CD4-positive, alpha-beta T cell treated with Interleukin-4 for 4 hours (primary cell): ENCODE data around the gene ATOSA.
A peak's percentile ranks its signal among the peaks of the same experiment; 100 is the strongest.

Experiments
- DNase-seq: peaks from one replicate; pipeline ENCODE4 v3.0.0-alpha.2; 2020

The ATOSA gene

DNA sequence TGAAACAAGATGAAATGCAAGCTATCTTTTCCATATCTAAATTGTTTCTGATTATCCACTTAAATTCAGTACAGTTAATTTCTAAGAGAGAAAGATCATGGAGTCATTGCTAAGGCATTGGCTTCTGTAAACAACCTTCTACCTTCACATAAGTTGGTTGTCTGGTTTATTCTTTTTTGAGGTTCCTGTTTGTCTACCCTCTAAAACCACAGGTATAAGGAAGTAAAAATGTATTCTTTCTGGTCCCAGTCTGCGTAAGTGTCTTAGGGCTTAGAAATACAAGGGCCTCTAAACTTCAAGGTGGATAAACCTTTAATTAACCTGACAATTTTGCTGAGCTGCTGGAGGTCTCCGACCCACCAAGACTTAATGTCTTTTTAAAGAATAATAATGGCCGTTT, 3.6 kb upstream of the ATOSA start:
- peak; percentile 67 for DNase-seq

DNA sequence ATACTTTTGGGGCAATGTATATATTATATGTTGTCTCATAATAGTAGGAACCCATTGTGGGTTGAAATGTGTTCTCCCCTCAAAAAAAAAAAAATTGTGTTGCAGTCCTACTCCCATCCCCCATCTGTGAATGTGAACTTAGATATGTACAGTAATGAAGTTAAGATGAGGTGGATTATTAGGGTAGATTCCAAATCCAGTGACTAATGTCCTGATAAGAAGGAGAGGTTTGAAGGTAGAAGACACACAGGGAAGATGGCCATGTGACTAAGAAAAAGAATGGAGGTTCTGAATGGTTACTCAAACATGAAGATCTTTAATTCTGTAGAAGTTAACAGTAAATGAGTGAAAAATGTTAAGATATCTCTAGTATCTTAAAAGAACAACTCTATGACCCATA, 3.0 kb upstream of the ATOSA start:
- no peak for DNase-seq

DNA sequence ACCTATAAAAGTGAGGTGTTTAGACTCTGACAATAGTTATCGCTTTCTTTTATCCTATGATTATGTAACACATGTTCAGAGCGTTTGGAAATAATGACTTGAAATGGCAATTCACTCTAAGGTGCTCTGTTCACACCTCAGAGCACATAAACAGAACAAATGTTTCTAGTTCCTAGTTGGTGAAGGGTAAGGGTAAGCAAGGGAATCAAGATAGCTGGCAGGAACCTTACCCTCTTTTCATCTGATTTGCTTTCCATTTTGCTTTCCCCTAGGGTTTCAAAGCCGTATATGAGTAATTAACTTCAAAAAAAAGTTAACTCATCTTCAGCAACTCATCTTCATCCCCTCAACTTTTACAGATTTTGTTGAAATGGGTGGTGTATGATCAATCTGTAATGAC, 2.3 kb upstream of the ATOSA start:
- no peak for DNase-seq

DNA sequence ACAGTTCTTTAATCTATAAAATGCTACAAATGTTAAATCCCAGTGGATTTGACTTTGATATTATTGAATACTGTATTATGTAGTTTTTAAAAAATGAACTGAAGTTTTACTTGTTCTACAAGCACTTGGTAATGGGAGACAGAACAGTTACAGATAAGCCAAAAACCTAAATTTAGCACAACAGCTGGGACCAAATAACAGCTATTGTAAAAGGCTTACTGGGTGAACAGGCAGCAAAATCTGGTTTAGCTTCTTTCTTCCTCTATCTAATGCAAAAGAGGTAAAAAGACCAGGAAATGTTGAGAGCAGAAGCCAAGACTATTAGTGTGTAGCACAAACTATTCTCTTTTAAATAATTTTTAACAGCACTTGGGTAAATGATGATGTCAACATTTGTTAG, 1.6 kb upstream of the ATOSA start:
- DNase-seq, result no peak

DNA sequence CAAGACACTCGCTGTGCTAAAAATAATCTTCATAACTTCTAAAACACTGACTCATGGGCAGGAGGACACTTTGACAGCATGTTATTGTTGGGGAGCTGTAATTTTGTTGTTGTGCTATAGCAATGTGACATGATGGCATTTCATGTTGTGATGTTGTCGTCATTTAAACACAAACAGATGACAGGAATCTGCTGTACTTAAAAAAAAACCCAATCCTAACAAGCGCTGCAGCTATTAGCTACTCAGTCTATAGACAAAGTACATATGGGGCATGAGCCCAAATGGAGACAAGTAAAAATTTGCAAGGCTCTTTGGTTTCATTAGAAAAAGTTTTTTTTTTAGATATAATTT, 828 bp upstream of the ATOSA start:
- no peak for DNase-seq

DNA sequence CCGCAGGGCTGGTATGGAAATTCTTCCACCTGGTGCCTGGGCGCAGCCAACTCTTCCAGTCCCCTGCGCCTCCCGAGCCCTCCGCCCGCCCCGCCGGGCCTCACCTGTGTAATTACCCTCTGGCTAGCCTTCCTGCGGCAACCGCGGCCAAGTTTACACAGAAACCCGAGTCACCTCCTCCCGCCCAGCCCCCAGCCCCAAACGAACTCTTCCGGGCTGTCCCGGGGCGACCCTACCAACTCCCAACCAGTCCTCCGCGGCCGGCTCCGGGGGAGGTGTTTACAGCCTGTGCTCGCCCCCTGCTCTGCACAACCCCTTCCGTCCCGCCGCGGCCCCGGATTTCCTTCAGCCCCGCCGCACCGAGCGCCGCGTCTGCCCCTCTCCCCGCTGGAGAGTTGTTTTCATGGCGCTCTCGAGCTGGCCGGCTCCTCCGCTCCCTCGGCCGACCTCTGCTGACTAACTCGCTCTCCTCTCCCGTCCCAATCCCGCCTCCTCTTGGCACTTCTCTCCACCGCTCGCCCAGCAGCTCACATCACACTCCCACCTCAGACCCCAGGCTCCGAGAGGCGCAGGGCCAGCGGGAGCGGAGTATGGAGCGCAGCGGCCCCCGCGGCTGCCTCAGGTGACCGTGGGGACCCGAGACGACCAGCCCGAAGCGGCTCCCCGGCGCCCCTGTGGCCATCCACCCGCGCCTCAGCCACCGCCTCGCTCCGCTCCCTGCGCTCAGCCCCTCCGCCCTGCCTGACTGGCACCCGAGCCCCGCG, 538 bp downstream of the ATOSA start:
- DNase-seq, result peak; percentile 52

DNA sequence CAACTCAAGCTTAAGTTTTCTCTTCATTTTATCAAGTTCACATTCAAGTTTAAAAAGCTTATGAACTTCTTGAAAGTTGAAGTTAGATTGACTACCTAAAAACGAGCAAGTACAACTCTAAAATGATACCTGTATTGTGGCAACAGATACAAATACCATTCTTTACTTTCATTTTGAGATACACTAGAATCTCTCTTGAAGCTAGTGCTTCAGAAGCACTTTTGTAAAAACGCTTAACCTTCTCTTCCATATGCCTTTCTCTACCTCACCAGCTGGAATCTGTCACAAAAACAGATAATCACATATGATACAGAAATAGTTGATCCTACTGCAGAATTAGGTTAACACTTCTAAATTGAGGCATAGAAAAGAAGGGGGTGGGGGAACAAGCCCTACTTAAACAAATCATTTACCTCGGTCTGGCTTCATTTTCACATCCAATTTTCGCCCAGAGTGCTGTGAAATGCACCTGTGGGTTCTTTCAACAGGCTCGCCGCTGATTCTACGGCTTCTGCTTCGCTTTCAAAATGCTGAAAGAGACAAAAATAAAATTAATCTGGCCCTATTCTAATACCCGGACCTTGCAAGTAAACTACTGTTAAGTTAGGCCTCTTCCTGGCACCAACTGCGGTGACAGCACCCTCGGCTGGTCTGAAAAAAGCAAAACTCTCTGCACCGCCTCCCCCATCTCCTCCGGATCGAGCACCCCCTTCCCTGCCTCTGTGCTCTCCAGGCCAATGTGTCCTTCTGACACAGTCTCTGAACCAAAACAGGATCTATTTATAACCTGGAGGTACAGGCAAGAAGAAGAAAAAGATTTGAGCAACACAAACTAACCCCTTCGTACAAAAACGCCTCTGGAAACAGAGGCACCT, 1.4 kb downstream of the ATOSA start:
- peak; percentile 66 for DNase-seq

DNA sequence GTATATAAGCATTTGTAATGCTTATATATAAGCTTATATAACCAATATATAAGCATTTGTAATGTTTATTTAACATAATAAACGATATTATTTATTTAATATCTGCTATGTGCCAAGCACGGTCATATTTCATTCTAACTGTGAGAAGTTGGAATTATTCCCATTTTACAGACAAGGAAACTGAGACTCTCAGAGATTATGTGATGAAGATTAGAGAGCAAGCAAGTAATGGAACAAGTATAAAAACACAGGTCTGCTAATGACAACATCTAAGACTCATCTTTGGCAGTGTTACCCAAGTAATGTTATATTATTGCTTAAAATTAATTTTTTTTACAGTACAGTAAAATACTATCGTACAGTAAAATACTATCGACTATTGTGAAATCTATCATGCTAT, 4.4 kb downstream of the ATOSA start:
- no peak for DNase-seq

DNA sequence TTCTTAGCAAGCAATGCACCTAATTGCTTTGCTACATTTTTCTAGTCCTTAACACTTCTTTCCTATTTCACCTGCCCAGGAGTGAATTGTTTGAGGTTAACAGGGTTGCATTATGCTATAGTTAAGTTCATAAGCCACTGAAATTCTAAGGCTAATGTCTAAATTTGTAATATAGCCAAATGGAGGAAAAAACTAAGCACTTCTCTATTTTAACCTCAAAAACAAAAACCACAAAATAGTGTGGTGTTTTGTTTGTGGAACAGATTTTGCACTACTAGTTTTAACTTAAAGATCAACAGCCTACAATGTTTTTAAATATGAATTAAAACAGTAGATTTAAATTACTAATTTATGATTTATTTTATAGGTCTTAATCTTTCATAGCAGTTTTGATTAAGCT, 5.5 kb downstream of the ATOSA start:
- no peak for DNase-seq

DNA sequence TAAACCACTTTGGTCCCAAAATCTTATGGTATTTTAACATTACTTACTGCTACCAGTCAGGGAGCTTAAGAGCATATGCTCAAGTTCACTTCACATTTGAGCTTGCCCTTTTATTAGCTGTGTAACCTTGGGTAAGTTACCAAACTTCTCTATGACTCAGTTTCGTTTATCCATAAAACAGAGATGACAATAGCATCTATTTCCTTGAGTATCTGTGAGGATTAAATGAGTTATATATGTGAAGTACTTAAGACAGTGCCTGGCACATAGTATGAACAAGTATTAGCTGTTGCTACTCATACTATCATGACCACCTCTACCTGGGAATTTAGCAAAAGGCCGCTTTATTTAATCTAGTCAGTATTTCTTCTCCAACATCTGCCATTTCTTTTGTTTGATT, 5.9 kb downstream of the ATOSA start:
- no peak for DNase-seq

DNA sequence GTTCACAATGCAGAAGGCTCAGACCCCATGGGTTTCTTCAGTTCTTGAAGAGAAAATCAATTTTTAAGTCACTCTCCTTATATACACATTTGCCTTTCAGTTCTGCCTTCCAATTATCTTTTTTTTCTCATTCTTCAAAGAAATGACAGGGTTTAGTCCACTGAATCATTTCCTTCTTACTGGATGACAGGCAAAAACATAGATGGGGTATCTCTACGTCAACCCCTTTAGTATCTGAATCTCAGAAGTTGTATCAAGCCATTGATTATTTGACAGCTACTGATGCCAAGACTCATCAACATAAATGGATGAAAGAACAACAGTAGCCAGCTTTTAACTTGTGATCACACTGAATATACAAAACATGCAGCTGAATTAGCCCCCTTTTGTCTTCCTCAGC, 6.5 kb downstream of the ATOSA start:
- no peak for DNase-seq

DNA sequence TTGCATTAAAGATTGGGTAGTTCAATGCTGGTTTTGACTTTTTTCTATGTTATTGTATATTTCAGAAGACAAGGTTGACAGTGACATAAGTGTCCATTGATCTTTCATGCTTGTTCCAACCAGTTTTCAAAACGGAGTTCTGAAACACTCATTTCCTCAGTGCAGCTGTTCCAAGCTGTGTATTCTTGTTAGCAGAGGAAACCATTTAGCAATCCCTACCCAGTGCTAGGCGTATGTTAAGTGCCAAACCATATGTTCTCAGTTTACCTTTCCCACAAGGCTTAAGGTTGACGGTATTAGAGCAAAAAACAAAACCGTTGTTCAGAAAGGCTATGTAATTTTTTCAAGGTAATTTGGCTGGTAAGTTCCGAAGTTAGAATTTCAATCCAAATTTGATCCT, 9.1 kb downstream of the ATOSA start:
- DNase-seq, result no peak

DNA sequence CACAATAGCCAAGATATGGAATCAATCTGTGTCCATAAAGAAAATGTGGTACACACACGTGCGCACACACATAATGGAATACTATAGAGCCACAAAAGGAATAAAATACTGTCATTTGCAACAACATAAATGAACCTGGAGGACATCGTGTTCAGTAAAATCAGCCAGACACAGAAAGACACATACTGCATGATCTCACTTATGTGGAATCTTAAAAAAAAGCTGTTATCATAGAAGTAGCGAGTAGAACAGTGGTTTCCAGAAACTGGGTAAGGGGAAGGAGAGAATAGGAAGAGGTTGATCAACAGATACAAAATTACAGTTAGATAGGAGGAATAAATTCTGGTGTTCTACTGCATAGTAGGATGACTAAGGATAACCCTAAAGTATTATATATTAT, 11.1 kb downstream of the ATOSA start:
- DNase-seq, result no peak

DNA sequence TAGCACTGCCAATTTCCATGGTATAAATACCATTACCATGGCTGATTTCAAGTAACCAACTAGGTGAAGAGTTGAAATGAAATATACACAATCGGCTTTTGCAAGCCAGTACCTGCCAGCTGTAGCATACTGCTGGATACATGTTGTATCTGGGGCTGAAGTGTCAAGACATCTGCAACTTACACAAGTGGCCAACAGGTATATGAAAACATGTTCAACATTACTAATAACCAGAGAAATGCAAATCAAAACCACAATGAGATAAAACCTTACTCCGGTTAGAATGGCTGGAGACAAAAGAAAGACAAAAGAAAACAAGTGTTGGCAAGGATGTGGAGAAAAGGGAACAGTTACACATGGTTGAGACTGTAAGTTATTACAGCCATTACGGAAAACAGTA, 11.6 kb downstream of the ATOSA start:
- DNase-seq, result no peak

DNA sequence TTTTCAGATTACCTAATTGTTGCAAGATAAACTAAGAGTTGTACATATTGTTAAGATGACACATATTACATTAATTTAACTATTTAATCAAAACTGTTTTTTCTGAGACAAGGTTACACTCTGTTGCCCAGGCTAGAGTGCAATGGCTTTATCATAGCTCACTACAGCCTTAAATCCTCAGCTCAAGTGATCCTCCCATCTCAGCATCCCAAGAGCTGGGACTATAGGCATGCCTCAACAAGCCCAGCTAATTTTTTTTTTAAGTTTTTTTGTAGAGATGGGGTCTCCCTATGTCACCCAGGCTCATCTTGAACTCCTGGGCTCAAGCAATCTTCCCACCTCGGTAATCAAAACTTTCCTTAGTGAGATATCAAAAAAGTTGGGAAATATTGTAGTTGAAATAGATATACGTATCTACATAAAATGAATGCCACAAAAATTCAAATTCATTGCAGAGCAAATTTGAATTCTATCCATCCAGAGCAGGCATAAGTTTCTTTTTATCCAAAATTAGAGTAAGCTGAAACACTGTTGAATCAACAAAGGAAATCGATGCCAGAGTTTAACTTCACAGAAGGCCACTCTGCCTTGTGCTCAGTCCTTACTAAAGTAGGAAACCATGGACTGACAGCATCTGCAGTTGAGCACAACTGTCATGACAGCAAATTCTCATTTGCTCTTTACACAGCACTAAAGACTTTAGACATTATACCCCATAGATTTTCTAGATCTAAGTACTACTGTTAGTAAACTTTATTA, 15.5 kb downstream of the ATOSA start:
- DNase-seq, result no peak

DNA sequence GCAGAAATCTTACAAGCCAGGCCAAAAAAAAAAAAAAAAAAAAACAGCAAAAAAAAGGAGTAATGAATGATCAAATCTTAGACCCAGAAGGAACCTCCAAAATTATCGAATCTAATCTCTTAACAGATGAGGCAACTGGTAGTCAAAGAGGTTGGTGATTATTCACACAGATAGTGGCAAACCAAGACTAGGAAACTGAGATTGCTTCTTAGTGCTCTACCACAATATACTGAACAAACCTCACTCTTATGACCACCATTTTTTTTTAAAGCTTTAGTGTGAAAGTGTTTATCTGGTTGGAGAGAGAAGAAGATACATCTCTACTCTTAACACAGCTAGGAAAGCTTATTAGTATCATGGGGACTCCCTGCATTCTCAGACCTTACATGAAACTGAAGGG, 17.3 kb downstream of the ATOSA start:
- no peak for DNase-seq

DNA sequence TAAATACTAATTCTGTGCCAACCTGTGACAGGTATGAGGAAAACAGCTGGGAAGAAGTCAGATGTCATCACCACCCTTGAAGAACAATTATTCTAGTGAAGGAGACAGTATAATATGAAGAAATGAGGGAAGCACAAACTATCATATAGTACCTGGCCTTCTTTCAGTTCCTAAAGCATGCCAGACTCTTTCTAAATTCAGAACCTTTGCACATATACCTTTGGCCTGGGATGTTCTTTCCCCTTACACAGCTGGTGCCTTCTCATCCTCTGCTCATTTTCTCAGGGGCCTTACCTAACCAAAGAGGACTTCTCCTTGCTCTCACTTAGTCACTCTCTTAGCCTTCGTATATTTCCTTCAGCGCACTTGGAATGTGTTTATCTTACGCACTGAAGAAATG, 19.0 kb downstream of the ATOSA start:
- DNase-seq, result no peak

DNA sequence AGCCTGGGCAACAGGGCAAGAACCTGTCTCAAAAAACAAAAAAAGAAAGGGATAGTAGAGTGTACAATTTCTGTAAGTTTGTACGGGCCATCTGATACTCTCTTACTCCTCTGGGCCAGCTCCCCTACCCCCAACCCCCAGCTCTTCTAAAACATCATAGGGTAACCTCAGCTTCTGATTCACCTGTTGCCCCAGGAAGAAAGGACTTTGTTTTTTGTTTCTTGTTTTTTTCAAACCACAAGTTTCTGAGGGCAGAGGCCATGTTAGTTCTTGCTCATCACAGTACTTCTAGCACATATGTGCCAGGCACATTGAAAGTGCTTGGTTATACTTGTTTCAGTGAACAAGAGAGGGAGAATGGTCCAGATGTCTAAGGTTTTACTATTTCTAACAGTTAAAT, 20.2 kb downstream of the ATOSA start:
- DNase-seq, result peak; percentile 64

DNA sequence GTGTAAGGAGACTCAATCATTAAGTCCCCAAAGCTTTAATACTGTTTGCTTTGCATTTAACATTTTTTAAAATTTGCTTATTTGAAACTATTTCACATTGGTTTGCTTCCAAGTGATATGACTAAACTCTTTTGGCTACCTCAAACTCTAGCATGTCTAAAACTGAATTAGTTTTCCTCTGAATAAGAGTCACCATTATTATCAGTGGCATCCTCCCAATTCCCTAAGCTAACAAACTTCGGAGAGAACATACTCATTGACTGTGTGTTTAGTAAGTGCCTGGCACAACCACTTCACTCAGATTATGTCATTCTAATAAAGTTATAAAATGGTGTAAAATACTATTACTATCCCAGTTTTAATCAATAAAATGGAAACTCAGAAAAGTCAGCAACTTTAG, 21.9 kb downstream of the ATOSA start:
- no peak for DNase-seq

DNA sequence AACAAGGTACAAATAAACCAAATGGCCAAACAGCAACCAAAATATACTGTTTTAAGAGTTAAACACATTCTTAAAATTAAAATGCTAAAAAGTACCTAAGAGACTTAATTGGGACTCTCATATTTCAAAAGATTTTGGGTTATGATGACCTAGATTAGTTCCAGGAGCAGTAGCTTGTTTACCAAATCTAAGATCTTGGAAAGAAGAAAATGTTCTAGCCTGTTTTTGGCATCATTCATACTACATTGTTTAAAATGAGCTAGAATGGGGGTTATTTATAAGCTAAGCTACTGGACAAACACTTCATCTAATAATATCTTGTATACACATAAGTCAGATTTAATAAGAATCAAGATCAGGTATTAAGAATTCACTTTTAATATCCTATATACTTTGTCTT, 22.8 kb downstream of the ATOSA start:
- no peak for DNase-seq

DNA sequence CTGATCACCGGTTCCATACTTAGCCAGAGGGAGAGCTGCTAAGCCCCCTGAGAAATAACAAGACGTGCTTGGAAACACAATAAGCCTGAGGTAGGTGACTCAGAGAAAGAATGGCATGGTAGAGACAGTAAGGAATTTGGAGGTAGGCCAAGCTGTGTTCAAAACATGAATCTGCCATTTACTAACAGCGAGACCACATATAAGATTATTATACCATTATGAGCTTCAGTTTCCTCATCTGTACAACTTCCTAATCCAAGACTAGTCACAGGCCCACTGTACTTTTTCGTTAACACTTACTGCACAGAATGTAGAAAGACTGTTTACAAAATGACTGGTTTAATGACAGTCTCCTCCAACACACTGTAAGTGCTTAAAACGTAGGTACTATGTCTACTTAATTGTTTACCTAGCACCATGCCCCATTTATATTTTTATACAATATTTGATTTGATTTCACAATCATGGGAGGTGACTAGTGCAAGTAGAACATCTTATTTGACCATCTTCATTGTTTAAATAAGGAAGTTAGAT, 25.7 kb downstream of the ATOSA start:
- DNase-seq, result no peak

DNA sequence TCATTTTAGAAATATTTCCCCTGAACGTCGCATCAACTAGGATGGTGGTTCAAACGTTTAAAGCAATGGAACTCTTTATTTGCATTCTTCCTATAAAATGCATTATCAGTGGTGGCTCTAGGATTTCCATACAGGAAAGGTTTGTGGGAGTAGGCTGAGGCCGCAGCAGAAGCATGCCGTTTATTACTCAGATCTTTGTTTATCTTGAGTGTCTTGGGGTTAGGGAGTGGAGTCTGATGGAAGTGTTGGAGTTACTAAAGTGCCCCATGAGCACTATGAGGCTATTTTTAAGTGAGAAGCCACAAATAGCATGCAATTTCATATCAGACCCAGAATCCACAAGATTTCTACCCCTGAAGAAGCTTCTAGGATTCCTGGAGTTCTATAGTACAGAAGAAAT, 26.2 kb downstream of the ATOSA start:
- DNase-seq, result no peak

DNA sequence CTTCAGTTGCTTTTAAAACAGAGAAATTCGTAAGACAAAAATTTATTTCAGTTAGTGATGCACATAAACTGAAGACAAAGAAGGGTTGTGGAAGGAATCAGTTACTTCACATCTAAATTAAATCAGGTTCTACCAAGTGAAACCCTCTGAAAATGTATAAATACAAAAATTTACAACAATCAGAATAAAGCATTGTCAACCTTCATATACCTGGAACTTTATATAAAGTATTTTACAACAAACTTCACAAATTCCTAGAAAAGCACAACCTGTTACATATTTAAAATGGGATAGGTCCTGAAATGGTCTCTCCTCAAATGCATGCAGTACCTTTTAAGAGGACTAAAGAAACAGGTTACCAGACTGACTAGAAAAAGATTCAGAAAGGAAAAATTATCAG, 26.9 kb downstream of the ATOSA start:
- DNase-seq, result no peak

DNA sequence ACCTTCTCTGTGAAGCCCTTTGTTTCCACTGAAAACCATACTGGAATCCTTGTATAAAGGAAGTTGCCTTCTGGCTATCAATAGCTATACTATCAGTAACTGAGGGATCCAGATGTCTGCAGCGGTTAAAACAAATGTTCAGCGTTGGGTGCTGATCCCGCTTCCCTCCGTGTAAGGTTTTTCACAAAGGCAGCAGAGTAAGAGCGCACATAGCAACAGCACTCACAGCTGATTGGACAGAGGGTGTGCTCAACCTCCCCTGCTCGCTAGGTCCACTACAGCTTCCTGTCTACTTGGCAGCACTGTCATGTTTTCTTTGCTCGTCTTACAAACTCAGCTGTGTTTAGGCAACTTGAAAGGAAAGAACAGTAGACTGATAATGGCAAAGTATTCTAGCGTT, 27.3 kb downstream of the ATOSA start:
- peak; percentile 47 for DNase-seq
